Kidney epithelial cell (primary cell): ENCODE measurements around the gene KRTAP1-5. TPM values are rescaled to one million over a fixed set of nuclear protein-coding genes. Genes with fewer than 3 reads are reported as not detected.

Experiments
- DNase-seq: peaks from one replicate; pipeline ENCODE4 v3.0.0-alpha.2; 2010; ENCODE audit warnings: low read depth
- H3K27me3 ChIP-seq: 2 replicates; pipeline ENCODE4 v1.6.0; 2011; ENCODE audit warnings: low read length; ENCODE audit not compliant: control insufficient read depth, insufficient read depth
- H3K36me3 ChIP-seq: 2 replicates; pipeline ENCODE4 v1.5.1; 2011; ENCODE audit warnings: low read length; ENCODE audit not compliant: control insufficient read depth, insufficient read depth
- H3K4me3 ChIP-seq: 2 replicates; pipeline ENCODE4 v1.5.1; 2011; ENCODE audit warnings: low read depth, mild to moderate bottlenecking, control low read depth, low read length
- total RNA-seq: library from RNA; depleted of rRNA; stranded (reverse); fragments of >200 nt; gene quantifications from 2 replicates; pipeline ENCODE4 v1.2.3, GENCODE V29; 2015
- TF ChIP-seq, protein P1 (sequence below): IDR thresholded peaks from 2 replicates; pipeline ENCODE4 v1.5.1; 2011; ENCODE audit warnings: mild to moderate bottlenecking, moderate library complexity, low read length, control low read depth, inconsistent platforms; ENCODE audit not compliant: insufficient read depth, poor library complexity, severe bottlenecking

The KRTAP1-5 gene
- total RNA-seq = not detected in 2 replicates

- no peak for DNase-seq
- TF ChIP-seq, protein P1, sequence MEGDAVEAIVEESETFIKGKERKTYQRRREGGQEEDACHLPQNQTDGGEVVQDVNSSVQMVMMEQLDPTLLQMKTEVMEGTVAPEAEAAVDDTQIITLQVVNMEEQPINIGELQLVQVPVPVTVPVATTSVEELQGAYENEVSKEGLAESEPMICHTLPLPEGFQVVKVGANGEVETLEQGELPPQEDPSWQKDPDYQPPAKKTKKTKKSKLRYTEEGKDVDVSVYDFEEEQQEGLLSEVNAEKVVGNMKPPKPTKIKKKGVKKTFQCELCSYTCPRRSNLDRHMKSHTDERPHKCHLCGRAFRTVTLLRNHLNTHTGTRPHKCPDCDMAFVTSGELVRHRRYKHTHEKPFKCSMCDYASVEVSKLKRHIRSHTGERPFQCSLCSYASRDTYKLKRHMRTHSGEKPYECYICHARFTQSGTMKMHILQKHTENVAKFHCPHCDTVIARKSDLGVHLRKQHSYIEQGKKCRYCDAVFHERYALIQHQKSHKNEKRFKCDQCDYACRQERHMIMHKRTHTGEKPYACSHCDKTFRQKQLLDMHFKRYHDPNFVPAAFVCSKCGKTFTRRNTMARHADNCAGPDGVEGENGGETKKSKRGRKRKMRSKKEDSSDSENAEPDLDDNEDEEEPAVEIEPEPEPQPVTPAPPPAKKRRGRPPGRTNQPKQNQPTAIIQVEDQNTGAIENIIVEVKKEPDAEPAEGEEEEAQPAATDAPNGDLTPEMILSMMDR = no peak
These were observed at the start of gene KRTAP1-5 for GRCh38 chr17:41026715-41027471. Gene KRTAP1-5 (minus strand): TSS chr17:41027208. CDS start chr17:41027155, 53 bp downstream.

GRCh38 chr17:41076788-41077187 lies 49.8 kb upstream of the KRTAP1-5 start:
- no peaks in the 10 kb centered on the region for H3K36me3 ChIP-seq
- TF ChIP-seq, protein P1 = no peak
- no peak overlapping the region for H3K4me3 ChIP-seq
- no peak for DNase-seq
- no peaks in the 10 kb centered on the region for H3K27me3 ChIP-seq

More at GRCh38 chr17:41026715-41027471, at the start of gene KRTAP1-5:
- Histone ChIP-seq H3K27me3 (no peaks in the 10 kb centered on the region), H3K4me3 (no peak within 1 kb of the TSS), H3K36me3 (no peaks in the 10 kb centered on the region)

DNA sequence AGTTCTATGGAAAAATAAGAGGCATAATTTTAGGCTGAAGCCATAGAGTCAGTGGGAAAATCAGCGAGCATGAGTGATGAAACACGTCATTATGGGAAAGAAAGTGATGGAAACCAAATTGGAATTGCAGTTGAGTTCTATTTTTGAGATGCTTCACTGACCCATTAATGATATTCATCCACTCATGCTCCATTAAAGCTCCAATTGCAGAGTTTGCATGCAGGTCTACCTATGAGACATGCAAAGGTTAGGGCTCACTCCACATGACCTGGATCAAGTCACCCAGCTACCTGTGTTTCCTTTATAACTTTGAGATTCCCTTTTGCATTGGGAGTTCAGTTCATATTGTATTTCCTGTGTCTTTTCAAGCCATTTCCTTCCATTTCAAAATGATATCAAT lies 46.7 kb upstream of the KRTAP1-5 start:
- Histone ChIP-seq H3K27me3 (no peaks in the 10 kb centered on the region), H3K36me3 (no peaks in the 10 kb centered on the region), H3K4me3 (no peak overlapping the region)
- TF ChIP-seq, protein P1 = no peak
- DNase-seq = no peak

- H3K4me3 ChIP-seq = no peak overlapping the region
- no peak for DNase-seq
- no peaks in the 10 kb centered on the region for H3K27me3 ChIP-seq
- H3K36me3 ChIP-seq = no peaks in the 10 kb centered on the region
- TF ChIP-seq, protein P1 = no peak
These were observed 44.8 kb upstream of the KRTAP1-5 start for GRCh38 chr17:41071606-41072360.

DNA sequence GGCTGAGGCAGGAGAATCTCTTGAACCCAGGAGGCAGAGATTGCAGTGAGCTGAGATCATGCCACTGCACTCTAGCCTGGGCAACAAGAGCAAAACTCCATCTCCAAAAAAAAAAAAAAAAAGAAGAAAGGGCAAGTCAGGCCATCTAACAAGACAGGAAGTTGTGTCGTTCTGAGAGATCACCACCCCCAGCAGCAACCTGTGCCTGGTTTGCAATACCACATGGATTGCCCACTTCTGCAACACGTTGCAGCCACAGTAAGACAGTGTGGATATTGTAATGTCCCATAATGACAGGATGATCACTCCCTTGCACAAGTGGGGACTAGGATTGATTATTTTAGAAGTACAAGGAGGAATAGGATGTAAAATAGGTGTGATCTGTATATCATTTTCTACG lies 42.0 kb upstream of the KRTAP1-5 start:
- Histone ChIP-seq H3K36me3 (no peaks in the 10 kb centered on the region), H3K27me3 (no peaks in the 10 kb centered on the region), H3K4me3 (no peak overlapping the region)
- TF ChIP-seq, protein P1 = no peak
- DNase-seq = no peak

- Histone ChIP-seq H3K4me3 (no peak overlapping the region), H3K27me3 (no peaks in the 10 kb centered on the region), H3K36me3 (no peaks in the 10 kb centered on the region)
- DNase-seq = no peak
- TF ChIP-seq, protein P1 = no peak
These were observed 40.3 kb upstream of the KRTAP1-5 start for GRCh38 chr17:41067281-41067680.
